Activated naive CD4-positive, alpha-beta T cell treated with anti-CD3 and anti-CD28 coated beads for 36 hours (primary cell): Measurements from ENCODE around the gene TRHDE. TPM values are rescaled to one million over a fixed set of nuclear protein-coding genes. Genes with fewer than 3 reads are reported as not detected.

Experiments
- CTCF ChIA-PET: fragments of 350-600 bp; sonication (Branson Sonifier 250); formaldehyde crosslinking; loops from one replicate; lab custom pipeline; 2021; ENCODE audit warnings: antibody characterized with exemption; lab: Charles Lee
- DNase-seq: peaks from one replicate; pipeline ENCODE4 v3.0.0-alpha.2; 2020
- H3K27ac Mint-ChIP-seq: one replicate; pipeline ENCODE4 v1.8.0; 2021; ENCODE audit warnings: mild to moderate bottlenecking, mixed read lengths
- H3K27me3 Mint-ChIP-seq: one replicate; pipeline ENCODE4 v1.8.0; 2021; ENCODE audit warnings: low read depth, mixed read lengths
- H3K36me3 Mint-ChIP-seq: one replicate; pipeline ENCODE4 v1.8.0; 2021; ENCODE audit warnings: low read depth, mixed read lengths
- H3K4me1 Mint-ChIP-seq: one replicate; pipeline ENCODE4 v1.8.0; 2021; ENCODE audit warnings: low read depth, mixed read lengths
- H3K4me3 Mint-ChIP-seq: one replicate; pipeline ENCODE4 v1.8.0; 2021; ENCODE audit warnings: mild to moderate bottlenecking, moderate library complexity, mixed read lengths
- H3K9me3 Mint-ChIP-seq: one replicate; pipeline ENCODE4 v1.8.0; 2021; ENCODE audit warnings: mixed read lengths
- intact Hi-C: fragments of 100-400 bp; cut with micrococcal nuclease; formaldehyde crosslinking; loops from one replicate; pipeline ENCODE4 v1.15.1; 2023
- total RNA-seq, 2 experiments: library from RNA; stranded (reverse); gene quantifications; one replicate each; pipeline ENCODE4 v1.2.3, GENCODE V29; 2021

TRHDE gene
- total RNA-seq, 2 experiments from 2014 or later, result not detected

DNA sequence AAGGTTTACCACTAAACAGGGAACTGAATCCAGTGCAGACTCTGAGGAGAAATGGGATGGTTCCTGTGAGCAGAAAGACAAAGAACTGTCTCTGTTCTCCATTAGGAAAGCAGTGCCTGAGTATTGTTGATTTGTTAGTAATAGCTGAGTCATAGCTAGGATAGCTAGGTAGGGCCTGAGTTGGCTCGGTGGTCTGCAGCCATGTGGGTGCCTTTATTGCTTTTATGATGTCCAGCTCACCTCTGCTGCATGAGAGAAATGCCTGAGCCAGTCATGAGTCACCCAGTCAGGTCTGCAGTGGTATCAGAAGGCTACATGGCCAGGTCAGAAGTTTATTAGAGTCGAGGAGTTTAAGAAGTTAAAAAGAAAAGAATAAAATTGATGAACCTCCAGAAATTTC, 24.2 kb downstream of the TRHDE start:
- H3K36me3 Mint-ChIP-seq, result no peaks in the 10 kb centered on the region
- no peak overlapping the region for H3K27ac Mint-ChIP-seq
- CTCF ChIA-PET, result interaction anchor here (1.1 kb wide), 1 partner anchor 12 kb away, joined by 4 read pairs; no protein-coding TSS in a partner anchor
- no peak overlapping the region for H3K4me3 Mint-ChIP-seq
- intact Hi-C loops, result no loop called here
- H3K27me3 Mint-ChIP-seq, result no peaks in the 10 kb centered on the region
- H3K9me3 Mint-ChIP-seq, result peaks cover 1% of the 10 kb centered on the region
- DNase-seq, result no peak
- H3K4me1 Mint-ChIP-seq, result no peaks in the 10 kb centered on the region

DNA sequence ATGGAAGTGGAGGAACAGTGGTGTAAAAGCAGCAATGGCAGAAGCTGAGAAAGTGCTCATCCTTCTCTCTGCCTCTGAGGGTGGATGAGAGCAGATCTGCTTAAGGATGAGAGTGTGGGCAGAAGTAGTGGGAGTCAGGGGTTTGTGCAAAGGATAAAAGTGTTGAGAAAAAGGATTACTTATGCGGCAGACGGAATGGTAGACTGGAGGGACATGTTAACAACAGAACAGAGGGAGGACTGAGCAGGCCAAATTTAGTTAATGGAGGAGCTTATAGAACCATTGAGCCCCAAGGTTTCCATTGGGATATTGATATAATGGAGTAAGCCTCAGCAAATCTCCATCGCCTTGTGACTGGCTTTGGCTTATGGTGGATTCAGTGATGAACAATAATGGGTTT, 25.5 kb downstream of the TRHDE start:
- H3K4me3 Mint-ChIP-seq, result no peak overlapping the region
- H3K36me3 Mint-ChIP-seq, result no peaks in the 10 kb centered on the region
- H3K4me1 Mint-ChIP-seq, result no peaks in the 10 kb centered on the region
- peaks cover 1% of the 10 kb centered on the region for H3K9me3 Mint-ChIP-seq
- H3K27ac Mint-ChIP-seq, result no peak overlapping the region
- intact Hi-C loops, result no loop called here
- DNase-seq, result no peak
- CTCF ChIA-PET, result no interaction called here
- H3K27me3 Mint-ChIP-seq, result no peaks in the 10 kb centered on the region

DNA sequence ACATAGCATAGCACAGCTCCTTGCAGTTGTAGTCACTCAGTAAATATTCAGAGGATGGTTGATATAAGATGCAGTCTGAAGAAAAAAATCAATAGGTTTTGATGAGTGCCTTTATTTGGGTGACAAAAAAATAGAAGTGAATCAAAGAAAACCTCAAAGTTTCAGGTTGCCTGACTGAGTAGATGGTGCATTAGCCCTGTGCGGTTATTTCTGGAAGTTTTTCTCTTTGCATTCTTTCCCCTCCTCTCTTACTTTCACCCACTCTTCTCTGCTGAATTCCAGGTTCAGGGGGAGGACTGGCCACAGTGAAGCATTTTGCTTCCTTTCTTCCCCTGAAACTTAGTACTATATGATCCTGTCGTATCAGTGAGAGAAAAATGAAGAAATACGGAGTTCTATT, 28.6 kb downstream of the TRHDE start:
- CTCF ChIA-PET, result no interaction called here
- intact Hi-C loops, result no loop called here
- no peaks in the 10 kb centered on the region for H3K27me3 Mint-ChIP-seq
- no peak overlapping the region for H3K4me3 Mint-ChIP-seq
- no peaks in the 10 kb centered on the region for H3K4me1 Mint-ChIP-seq
- H3K9me3 Mint-ChIP-seq, result peaks cover 1% of the 10 kb centered on the region
- no peak overlapping the region for H3K27ac Mint-ChIP-seq
- no peaks in the 10 kb centered on the region for H3K36me3 Mint-ChIP-seq
- DNase-seq, result no peak

- intact Hi-C loops, result no loop called here
- Mint-ChIP-seq H3K4me1 (no peaks in the 10 kb centered on the region), H3K9me3 (no peaks in the 10 kb centered on the region), H3K27ac (no peak overlapping the region), H3K36me3 (no peaks in the 10 kb centered on the region), H3K27me3 (no peaks in the 10 kb centered on the region), H3K4me3 (no peak overlapping the region)
- DNase-seq, result no peak
- CTCF ChIA-PET, result no interaction called here
Observed at GRCh38 chr12:72304751-72305150, 32.6 kb downstream of the TRHDE start.

DNA sequence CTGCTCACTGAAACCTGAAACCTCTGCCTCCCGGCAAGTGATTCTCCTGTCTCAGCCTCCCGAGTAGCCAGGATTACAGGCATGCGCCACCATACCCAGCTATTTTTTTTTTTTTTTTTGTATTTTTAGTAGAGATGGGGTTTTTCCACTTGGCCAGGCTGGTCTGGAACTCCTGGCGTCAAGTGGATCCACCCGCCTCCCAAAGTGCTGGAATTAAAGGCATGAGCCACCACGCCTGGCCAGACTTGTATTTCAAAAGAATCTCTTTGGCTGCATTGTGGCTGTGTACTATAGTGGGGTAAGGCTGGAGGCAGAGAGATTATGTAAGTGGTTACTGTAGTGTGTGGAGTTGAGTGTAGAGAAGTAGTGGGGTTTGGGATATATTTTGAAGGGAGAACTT, 35.1 kb downstream of the TRHDE start:
- no peaks in the 10 kb centered on the region for H3K36me3 Mint-ChIP-seq
- intact Hi-C loops, result no loop called here
- H3K27me3 Mint-ChIP-seq, result no peaks in the 10 kb centered on the region
- no peaks in the 10 kb centered on the region for H3K9me3 Mint-ChIP-seq
- CTCF ChIA-PET, result no interaction called here
- no peak overlapping the region for H3K4me3 Mint-ChIP-seq
- H3K27ac Mint-ChIP-seq, result no peak overlapping the region
- DNase-seq, result no peak
- H3K4me1 Mint-ChIP-seq, result no peaks in the 10 kb centered on the region

DNA sequence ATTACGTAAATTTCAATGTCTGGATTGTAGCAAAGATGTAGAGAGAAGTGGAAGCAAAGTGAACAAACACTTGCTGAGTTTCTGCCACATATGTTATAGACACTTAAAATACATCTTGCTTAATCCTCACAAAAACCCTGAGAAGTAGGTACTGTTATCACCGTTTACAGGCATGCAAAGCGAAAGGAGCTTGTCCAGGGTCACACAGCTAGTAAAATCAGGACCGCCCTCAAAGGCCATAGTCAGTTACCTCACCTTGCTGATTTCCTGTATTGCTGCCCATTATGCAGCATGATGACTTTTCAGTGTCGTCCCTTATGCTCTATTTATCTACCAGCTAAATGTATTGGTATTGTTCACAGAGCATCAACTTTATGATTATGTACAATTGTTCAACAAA, 39.8 kb downstream of the TRHDE start:
- no peak for DNase-seq
- Mint-ChIP-seq H3K27me3 (no peaks in the 10 kb centered on the region), H3K4me1 (no peaks in the 10 kb centered on the region), H3K4me3 (no peak overlapping the region), H3K27ac (no peak overlapping the region), H3K9me3 (no peaks in the 10 kb centered on the region), H3K36me3 (no peaks in the 10 kb centered on the region)
- intact Hi-C loops, result no loop called here
- CTCF ChIA-PET, result no interaction called here

DNA sequence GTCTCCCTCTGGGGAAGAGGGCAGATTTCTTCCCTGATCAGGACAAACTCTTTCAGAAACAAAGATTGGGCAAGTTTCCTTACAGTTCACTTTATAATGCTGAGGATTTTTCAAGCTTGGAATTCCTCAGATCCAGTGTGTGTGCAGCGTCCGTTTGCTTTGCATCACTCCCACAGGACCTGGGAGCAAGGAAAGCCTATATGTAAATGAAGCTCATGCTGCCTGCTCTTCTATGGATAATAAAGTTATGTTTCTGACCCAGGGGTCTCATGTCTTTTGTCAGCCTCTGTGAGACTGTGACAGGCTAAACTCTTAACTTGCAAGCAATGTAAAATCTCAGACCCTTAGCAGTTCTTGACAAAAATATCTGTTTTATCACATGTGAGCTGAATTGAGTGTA, 41.6 kb downstream of the TRHDE start:
- CTCF ChIA-PET, result no interaction called here
- H3K9me3 Mint-ChIP-seq, result no peaks in the 10 kb centered on the region
- no peak overlapping the region for H3K4me3 Mint-ChIP-seq
- intact Hi-C loops, result no loop called here
- no peak overlapping the region for H3K27ac Mint-ChIP-seq
- no peaks in the 10 kb centered on the region for H3K36me3 Mint-ChIP-seq
- H3K4me1 Mint-ChIP-seq, result no peaks in the 10 kb centered on the region
- H3K27me3 Mint-ChIP-seq, result no peaks in the 10 kb centered on the region
- DNase-seq, result no peak

DNA sequence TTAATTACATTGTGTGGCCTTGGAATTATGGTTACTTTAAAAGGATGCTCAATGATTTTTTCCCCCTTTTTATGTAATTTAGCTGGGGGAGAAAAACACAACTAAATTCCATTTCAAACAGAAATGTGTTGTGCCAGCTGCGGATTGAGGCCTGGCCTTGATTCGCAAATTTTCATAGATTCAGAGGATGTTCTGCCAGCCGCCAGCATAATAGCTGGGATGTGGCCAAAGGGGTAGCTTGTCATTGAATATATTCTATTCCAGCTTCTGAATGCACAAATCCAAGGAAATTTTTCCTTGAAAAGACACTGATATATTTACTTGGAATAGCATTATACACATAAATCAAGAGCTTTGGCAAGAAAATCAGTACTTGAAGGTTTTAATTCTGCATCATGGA, 43.7 kb downstream of the TRHDE start:
- CTCF ChIA-PET, result no interaction called here
- H3K9me3 Mint-ChIP-seq, result no peaks in the 10 kb centered on the region
- no peak overlapping the region for H3K27ac Mint-ChIP-seq
- no peaks in the 10 kb centered on the region for H3K4me1 Mint-ChIP-seq
- no peaks in the 10 kb centered on the region for H3K36me3 Mint-ChIP-seq
- no peak for DNase-seq
- H3K27me3 Mint-ChIP-seq, result no peaks in the 10 kb centered on the region
- H3K4me3 Mint-ChIP-seq, result no peak overlapping the region
- intact Hi-C loops, result no loop called here

- Mint-ChIP-seq H3K36me3 (no peaks in the 10 kb centered on the region), H3K27ac (no peak overlapping the region), H3K27me3 (no peaks in the 10 kb centered on the region), H3K9me3 (no peaks in the 10 kb centered on the region), H3K4me3 (no peak overlapping the region), H3K4me1 (no peaks in the 10 kb centered on the region)
- CTCF ChIA-PET, result interaction anchor here (0.7 kb wide), 1 partner anchor 568 kb away, joined by 3 read pairs; no protein-coding TSS in a partner anchor
- no peak for DNase-seq
- intact Hi-C loops, result no loop called here
Observed at GRCh38 chr12:72318341-72318740, 46.2 kb downstream of the TRHDE start.

- CTCF ChIA-PET, result no interaction called here
- Mint-ChIP-seq H3K4me3 (no peak overlapping the region), H3K36me3 (no peaks in the 10 kb centered on the region), H3K27ac (no peak overlapping the region), H3K9me3 (no peaks in the 10 kb centered on the region), H3K27me3 (no peaks in the 10 kb centered on the region), H3K4me1 (no peaks in the 10 kb centered on the region)
- intact Hi-C loops, result no loop called here
- no peak for DNase-seq
Observed at GRCh38 chr12:72323881-72324280, 51.7 kb downstream of the TRHDE start.

GRCh38 chr12:72330301-72330700, 58.1 kb downstream of the TRHDE start:
- no peak overlapping the region for H3K4me3 Mint-ChIP-seq
- no peaks in the 10 kb centered on the region for H3K27me3 Mint-ChIP-seq
- CTCF ChIA-PET, result no interaction called here
- no peaks in the 10 kb centered on the region for H3K9me3 Mint-ChIP-seq
- H3K27ac Mint-ChIP-seq, result no peak overlapping the region
- intact Hi-C loops, result no loop called here
- no peaks in the 10 kb centered on the region for H3K4me1 Mint-ChIP-seq
- DNase-seq, result no peak
- H3K36me3 Mint-ChIP-seq, result no peaks in the 10 kb centered on the region

GRCh38 chr12:72330784-72331183, 58.6 kb downstream of the TRHDE start:
- no peak for DNase-seq
- Mint-ChIP-seq H3K9me3 (no peaks in the 10 kb centered on the region), H3K4me3 (no peak overlapping the region), H3K27ac (no peak overlapping the region), H3K4me1 (no peaks in the 10 kb centered on the region), H3K27me3 (no peaks in the 10 kb centered on the region), H3K36me3 (no peaks in the 10 kb centered on the region)
- CTCF ChIA-PET, result no interaction called here
- intact Hi-C loops, result no loop called here

GRCh38 chr12:72337382-72337781, 65.2 kb downstream of the TRHDE start:
- Mint-ChIP-seq H3K4me1 (no peaks in the 10 kb centered on the region), H3K36me3 (no peaks in the 10 kb centered on the region), H3K27ac (no peak overlapping the region), H3K4me3 (no peak overlapping the region), H3K27me3 (no peaks in the 10 kb centered on the region), H3K9me3 (no peaks in the 10 kb centered on the region)
- CTCF ChIA-PET, result no interaction called here
- no peak for DNase-seq
- intact Hi-C loops, result no loop called here

DNA sequence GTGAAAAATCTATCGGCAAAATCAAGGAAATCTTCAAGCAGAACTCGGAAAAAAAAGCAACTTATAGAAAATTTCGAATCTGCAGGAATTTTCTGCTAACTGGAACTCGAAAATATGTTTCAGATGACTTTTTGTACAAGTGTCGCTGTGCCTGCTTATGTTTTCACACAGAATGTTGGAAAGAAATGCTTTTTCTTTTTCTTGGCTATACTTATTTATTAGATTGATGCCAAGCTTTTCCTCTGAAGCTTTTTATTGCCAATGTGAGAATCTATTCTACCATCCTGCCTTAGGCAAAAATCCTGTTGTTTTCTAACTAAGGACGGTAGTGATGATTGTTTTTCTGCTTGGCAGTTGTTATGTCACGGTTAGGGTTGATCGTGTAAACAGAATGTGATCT, 65.8 kb downstream of the TRHDE start:
- DNase-seq, result no peak
- CTCF ChIA-PET, result interaction anchor here (0.9 kb wide), 1 partner anchor 557 kb away, joined by 3 read pairs; no protein-coding TSS in a partner anchor
- no peaks in the 10 kb centered on the region for H3K4me1 Mint-ChIP-seq
- intact Hi-C loops, result no loop called here
- H3K27me3 Mint-ChIP-seq, result no peaks in the 10 kb centered on the region
- no peak overlapping the region for H3K4me3 Mint-ChIP-seq
- no peaks in the 10 kb centered on the region for H3K36me3 Mint-ChIP-seq
- no peaks in the 10 kb centered on the region for H3K9me3 Mint-ChIP-seq
- H3K27ac Mint-ChIP-seq, result no peak overlapping the region
